K562 (cell line): ENCODE data around the gene ABHD4. TPM values are rescaled to one million over a fixed set of nuclear protein-coding genes. Genes with fewer than 3 reads are reported as not detected.

ENCODE experiments used
- BCLAF1 ChIP-seq, 2 experiments: fragments of 450-650 bp in 1 of 2; IDR thresholded peaks; 2 replicates each; pipeline ENCODE4 v1.6.1; 2011 to 2017; ENCODE audit warnings: low read depth in 2 of 2, antibody characterized with exemption in 1 of 2, borderline replicate concordance in 1 of 2, low read length in 1 of 2, mild to moderate bottlenecking in 1 of 2, mixed read lengths in 1 of 2; ENCODE audit not compliant: control insufficient read depth in 1 of 2
- BRCA1 ChIP-seq, 2 experiments: fragments of 450-650 bp in 1 of 2; sonication (generic) in 1 of 2; formaldehyde crosslinking in 1 of 2; IDR thresholded peaks; 2 replicates each; pipeline versions ENCODE4 v1.5.0 to v1.6.1; 2017 to 2020; ENCODE audit warnings: mild to moderate bottlenecking in 1 of 2, missing genetic modification reagents in 1 of 2
- E2F4 ChIP-seq: sonication (generic); formaldehyde crosslinking; IDR thresholded peaks from 2 replicates; pipeline ENCODE4 v1.8.0; 2022; ENCODE audit warnings: mild to moderate bottlenecking, low read depth, missing genetic modification reagents
- HBP1 ChIP-seq: fragments of 450-650 bp; formaldehyde crosslinking; IDR thresholded peaks from 2 replicates; pipeline ENCODE4 v1.4.0; 2022; ENCODE audit warnings: missing genetic modification characterization
- HIVEP1 ChIP-seq: fragments of 250-450 bp; sonication (Bioruptor Pico); IDR thresholded peaks from 2 replicates; pipeline ENCODE4 v1.4.0; 2020; ENCODE audit warnings: mild to moderate bottlenecking
- JUND ChIP-seq, 2 experiments: IDR thresholded peaks; 2 replicates in 1 of 2; 3 replicates in 1 of 2; pipeline ENCODE4 v1.6.1; 2011; ENCODE audit warnings: borderline replicate concordance in 2 of 2, low read depth in 2 of 2, low read length in 2 of 2, improper control_type of control experiment in 1 of 2, missing biosample characterization in 1 of 2, missing genetic modification characterization in 1 of 2, missing genetic modification reagents in 1 of 2
- NCOR1 ChIP-seq: fragments of 450-650 bp; IDR thresholded peaks from 2 replicates; pipeline ENCODE4 v1.6.1; 2016; ENCODE audit warnings: mild to moderate bottlenecking, moderate library complexity
- NFE2 ChIP-seq: IDR thresholded peaks from 2 replicates; pipeline ENCODE4 v1.6.1; 2014; ENCODE audit warnings: antibody characterized with exemption, low read depth
- POLR2AphosphoS5 ChIP-seq: IDR thresholded peaks from 2 replicates; pipeline ENCODE4 v1.6.1; 2011; ENCODE audit warnings: mild to moderate bottlenecking, low read depth, low read length, moderate library complexity; ENCODE audit not compliant: control insufficient read depth, insufficient read depth
- RFX7 ChIP-seq: fragments of 250-450 bp; sonication (Bioruptor Pico); IDR thresholded peaks from 2 replicates; pipeline ENCODE4 v1.5.1; 2021; ENCODE audit warnings: mild to moderate bottlenecking
- RNF2 ChIP-seq: sonication (generic); IDR thresholded peaks from 2 replicates; pipeline ENCODE4 v1.6.1; 2016
- SRF ChIP-seq, 2 experiments: fragments of 250-450, 450-650 bp in 1 of 2; sonication (Bioruptor Pico) in 1 of 2; sonication (generic) in 1 of 2; formaldehyde crosslinking; IDR thresholded peaks; 2 replicates each; pipeline versions ENCODE4 v1.5.0 to v1.5.1; 2020 to 2022; ENCODE audit warnings: mild to moderate bottlenecking in 1 of 2, missing genetic modification reagents in 1 of 2
- TAF1 ChIP-seq: IDR thresholded peaks from 2 replicates; pipeline ENCODE4 v1.6.1; 2011; ENCODE audit warnings: mild to moderate bottlenecking, low read length, moderate library complexity; ENCODE audit not compliant: insufficient read depth, control insufficient read depth, severe bottlenecking; ENCODE audit errors: extremely low read depth
- TFAP4 ChIP-seq: sonication (generic); formaldehyde crosslinking; IDR thresholded peaks from 2 replicates; pipeline ENCODE4 v1.8.0; 2022; ENCODE audit warnings: missing genetic modification reagents, mild to moderate bottlenecking, moderate library complexity, borderline replicate concordance
- UBTF ChIP-seq, 2 experiments: IDR thresholded peaks; 2 replicates each; pipeline ENCODE4 v1.6.1; 2012; ENCODE audit warnings: improper control_type of control experiment in 2 of 2, low read depth in 2 of 2, low read length in 2 of 2, borderline replicate concordance in 1 of 2
- ZNF644 ChIP-seq: fragments of 200-800 bp; sonication (Bioruptor generic); IDR thresholded peaks from 2 replicates; pipeline ENCODE4 v1.6.1; 2016; ENCODE audit warnings: low read depth, missing genetic modification characterization, missing compliant biosample characterization
- polyA plus RNA-seq, 8 experiments: library from polyadenylated mRNA; depleted of rRNA in 4 of 8; stranded (reverse) in 5 of 8; unstranded in 3 of 8; fragments of >200 nt; fragmentation: Nextera tagmentation in 2 of 8; fragmentation: Illumina TruSeq in 1 of 8; extraction: Ambion mirVana in 2 of 8; extraction: Trizol in 1 of 8; gene quantifications; 2 replicates each; pipeline versions ENCODE4 v1.2.1 to v1.2.3, GENCODE V29; 2011 to 2014; ENCODE audit warnings: inconsistent platforms in 1 of 8, missing spikeins in 1 of 8
- total RNA-seq, 7 experiments: library from RNA; depleted of rRNA in 6 of 7; stranded (reverse); fragments of >200 nt in 6 of 7; fragmentation: Illumina TruSeq in 2 of 7; extraction: Trizol in 2 of 7; gene quantifications; 2 replicates each; pipeline versions ENCODE4 v1.2.1 to v1.2.3, GENCODE V29; 2011 to 2021; ENCODE audit warnings: low replicate concordance in 1 of 7

Gene ABHD4
- total and polyA plus RNA-seq, 9 of the 15 experiments (the other 6 are each of a cell fraction or from before 2014, with no cell fraction given), result 3.6 to 12.0 (median 7.2) TPM

GRCh38 chr14:22650960-22651521 is 52.9 kb downstream of the ABHD4 start (continued):
- no peak for TF ChIP-seq E2F4 (CRISPR knock-in tag)
- peak; percentile 98 for TF ChIP-seq POLR2AphosphoS5
- TF ChIP-seq TAF1, result no peak
- no peak for TF ChIP-seq HIVEP1 (CRISPR knock-in tag)
- no peak for TF ChIP-seq ZNF644 (tag)
- peak; percentile 34; the same call in 1 of the 2 replicates for TF ChIP-seq NCOR1
- TF ChIP-seq RNF2, result peak; percentile 87
- peak; percentile 67; the same call in 1 of the 2 replicates for TF ChIP-seq TFAP4 (CRISPR knock-in tag)
- no peak for TF ChIP-seq RFX7 (CRISPR knock-in tag)
- TF ChIP-seq JUND (IDR thresholded peaks at IDR 0.05; ENCODE audit: borderline replicate concordance, low read depth, low read length), result peak; percentile 38; the same call in 1 of the 2 replicates
- TF ChIP-seq JUND (tag; IDR thresholded peaks at IDR 0.05; ENCODE audit: borderline replicate concordance, low read depth, low read length), result no peak
- TF ChIP-seq UBTF (IDR thresholded peaks at IDR 0.05; ENCODE audit: borderline replicate concordance in 1 of 2, low read depth in 2 of 2, low read length in 2 of 2), result no peak
- TF ChIP-seq SRF (CRISPR knock-in tag; IDR thresholded peaks at IDR 0.05), result peak in 1 of 2 experiments; percentile 38; a peak in 1 of 4 replicates
- TF ChIP-seq HBP1 (CRISPR knock-in tag), result peak; percentile 93; the same call in 1 of the 2 replicates
- TF ChIP-seq BCLAF1 (IDR thresholded peaks at IDR 0.05; ENCODE audit: borderline replicate concordance in 1 of 2, control insufficient read depth in 1 of 2, low read depth in 2 of 2, low read length in 1 of 2), result peak in 1 of 2 experiments; percentile 95; a peak in 2 of 4 replicates
- TF ChIP-seq NFE2, result 0 out of 2 replicates have a peak, but pooled peaks have one; percentile 23
- TF ChIP-seq BRCA1 (IDR thresholded peaks at IDR 0.05), result no peak
- TF ChIP-seq BRCA1 (CRISPR knock-in tag; IDR thresholded peaks at IDR 0.05), result no peak
